HG03520 (cell line): Measurements from ENCODE around the gene TEX261.

Experiments used
- ATAC-seq: cut with Tn5 transposase; IDR thresholded peaks from one replicate; pipeline ENCODE4 v1.9.1; 2021; ENCODE audit warnings: mild to moderate bottlenecking, moderate library complexity; ENCODE audit not compliant: unreplicated experiment

Gene TEX261

GRCh38 chr2:70937866-70938585 is 56.6 kb downstream of the TEX261 start:
- ATAC-seq, result no peak

- no peak for ATAC-seq
Observed at GRCh38 chr2:70936979-70937811, 57.5 kb downstream of the TEX261 start.

GRCh38 chr2:70936165-70936978 is 58.3 kb downstream of the TEX261 start:
- ATAC-seq, result no peak
